Measurements from ENCODE around the gene SLC26A3.

DNA sequence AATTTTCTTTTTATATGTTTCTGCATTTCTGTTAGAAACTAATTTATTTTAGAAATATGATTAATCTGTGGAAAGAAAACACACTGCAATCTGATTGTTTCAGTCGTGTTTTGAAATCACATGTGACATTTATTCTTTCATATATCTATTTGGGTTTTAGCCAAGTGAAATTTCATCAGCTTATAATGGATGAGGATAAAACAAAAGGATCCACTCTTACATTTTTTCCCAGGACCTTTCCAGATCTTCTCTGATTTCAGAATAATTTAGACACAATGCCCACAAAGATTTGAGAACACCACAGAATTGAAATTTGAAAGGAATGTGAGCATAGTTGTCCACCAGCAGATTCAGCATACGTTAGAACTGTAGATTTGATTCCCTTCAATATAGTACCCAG lies 30.0 kb downstream of the SLC26A3 start:
- no peak for TF ChIP-seq GATA3 (IDR thresholded peaks at IDR 0.05; ENCODE audit: low read depth, low read length)
- no peak for TF ChIP-seq GATA2 (IDR thresholded peaks at IDR 0.05; ENCODE audit: low read depth, low read length)
